ENCODE measurements around the gene AARS2. TPM values are rescaled to one million over a fixed set of nuclear protein-coding genes. Genes with fewer than 3 reads are reported as not detected.

AARS2 gene
- total RNA-seq, 1 experiment from 2014 or later, result 41.5 TPM

- in situ Hi-C loops (cut with HindIII; ENCODE audit: low sequenced_read_pairs), result loop anchor here (5.0 to 10.0 kb wide), 2 partner anchors 81 to 161 kb away; no protein-coding TSS in a partner anchor
- DNase-seq (ENCODE audit: low spot score), result peak; percentile 47
These were observed 57.0 kb downstream of the AARS2 start for GRCh38 chr6:44255871-44256774.

- DNase-seq (ENCODE audit: low spot score), result peak; percentile 37
- in situ Hi-C loops (cut with HindIII; ENCODE audit: low sequenced_read_pairs), result loop anchor here (5.0 to 10.0 kb wide), 2 partner anchors 82 to 160 kb away; no protein-coding TSS in a partner anchor
These were observed 57.9 kb downstream of the AARS2 start for GRCh38 chr6:44255105-44255808.

- DNase-seq (ENCODE audit: low spot score), result no peak
- in situ Hi-C loops (cut with HindIII; ENCODE audit: low sequenced_read_pairs), result loop anchor here (5.0 to 10.0 kb wide), 2 partner anchors 83 to 160 kb away; no protein-coding TSS in a partner anchor
These were observed 58.7 kb downstream of the AARS2 start for GRCh38 chr6:44254191-44255104.

GRCh38 chr6:44253307-44254101 lies 59.6 kb downstream of the AARS2 start:
- in situ Hi-C loops (cut with HindIII; ENCODE audit: low sequenced_read_pairs), result loop anchor here (10.0 kb wide), 1 partner anchor 159 kb away; no protein-coding TSS in a partner anchor
- DNase-seq (ENCODE audit: low spot score), result peak; percentile 43

GRCh38 chr6:44251576-44252524 lies 61.3 kb downstream of the AARS2 start:
- no peak for DNase-seq (ENCODE audit: low spot score)
- in situ Hi-C loops (cut with HindIII; ENCODE audit: low sequenced_read_pairs), result loop anchor here (10.0 kb wide), 1 partner anchor 157 kb away; no protein-coding TSS in a partner anchor

- DNase-seq (ENCODE audit: low spot score), result no peak
- in situ Hi-C loops (cut with HindIII; ENCODE audit: low sequenced_read_pairs), result loop anchor here (10.0 kb wide), 1 partner anchor 156 kb away; no protein-coding TSS in a partner anchor
These were observed 62.4 kb downstream of the AARS2 start for GRCh38 chr6:44250718-44251123.

GRCh38 chr6:44250067-44250717 lies 63.0 kb downstream of the AARS2 start:
- in situ Hi-C loops (cut with HindIII; ENCODE audit: low sequenced_read_pairs), result loop anchor here (10.0 kb wide), 1 partner anchor 155 kb away; no protein-coding TSS in a partner anchor

More at GRCh38 chr6:44250067-44250717, 63.0 kb downstream of the AARS2 start:
- no peak for DNase-seq (ENCODE audit: low spot score)

Other genes starting within 250 kb of the AARS2 start
- 76.4 and 82.1 TPM in 2 replicates for gene MRPL14, start 185.9 kb downstream of the AARS2 start, total RNA-seq (2014; rRNA removed; shearing (Covaris generic))
- 7.3 and 10.0 TPM in 2 replicates for gene TMEM63B, start 185.8 kb downstream of the AARS2 start, total RNA-seq (2014; rRNA removed; shearing (Covaris generic))
- not detected in 2 replicates for gene CAPN11, start 154.5 kb downstream of the AARS2 start, total RNA-seq (2014; rRNA removed; shearing (Covaris generic))
- gene MYMX, start 96.4 kb downstream of the AARS2 start, total RNA-seq (2014; rRNA removed; shearing (Covaris generic)), result 0.43 and 8.3 TPM in 2 replicates
- 40.1 and 46.1 TPM in 2 replicates for gene SLC29A1, start 89.8 kb downstream of the AARS2 start, total RNA-seq (2014; rRNA removed; shearing (Covaris generic))
- gene HSP90AB1, start 66.2 kb downstream of the AARS2 start, total RNA-seq (2014; rRNA removed; shearing (Covaris generic)), result 1,050 and 1,370 TPM in 2 replicates
- gene SLC35B2, start 55.8 kb downstream of the AARS2 start, total RNA-seq (2014; rRNA removed; shearing (Covaris generic)), result 73.4 and 80.4 TPM in 2 replicates
- 27.7 and 58.6 TPM in 2 replicates for gene NFKBIE, start 47.8 kb downstream of the AARS2 start, total RNA-seq (2014; rRNA removed; shearing (Covaris generic))
- gene TMEM151B, start 42.9 kb downstream of the AARS2 start, total RNA-seq (2014; rRNA removed; shearing (Covaris generic)), result 14.3 and 14.6 TPM in 2 replicates
- 8.4 and 10.1 TPM in 2 replicates for gene SPATS1, start 29.3 kb upstream of the AARS2 start, total RNA-seq (2014; rRNA removed; shearing (Covaris generic))
- 18.6 and 32.5 TPM in 2 replicates for gene CDC5L, start 74.4 kb upstream of the AARS2 start, total RNA-seq (2014; rRNA removed; shearing (Covaris generic))

Data from G401 (cell line).